GM21825 (cell line): ENCODE measurements around the gene IRS2.

ENCODE experiments used
- ATAC-seq: cut with Tn5 transposase; IDR thresholded peaks from one replicate; pipeline ENCODE4 v1.9.1; 2021; ENCODE audit warnings: mild to moderate bottlenecking, moderate library complexity; ENCODE audit not compliant: unreplicated experiment

The IRS2 gene

GRCh38 chr13:109782823-109783431 is 3.5 kb downstream of the IRS2 start:
- no peak for ATAC-seq

- no peak for ATAC-seq
Measured at GRCh38 chr13:109782066-109782822, 4.1 kb downstream of the IRS2 start.

- no peak for ATAC-seq
Measured at GRCh38 chr13:109781384-109782065, 4.9 kb downstream of the IRS2 start.

GRCh38 chr13:109780845-109781383 is 5.5 kb downstream of the IRS2 start:
- ATAC-seq: no peak

GRCh38 chr13:109779876-109780510 is 6.4 kb downstream of the IRS2 start:
- no peak for ATAC-seq

GRCh38 chr13:109779074-109779473 is 7.3 kb downstream of the IRS2 start:
- no peak for ATAC-seq

- no peak for ATAC-seq
Measured at GRCh38 chr13:109778102-109778542, 8.3 kb downstream of the IRS2 start.

- ATAC-seq: no peak
Measured at GRCh38 chr13:109776575-109776974, 9.8 kb downstream of the IRS2 start.

GRCh38 chr13:109773786-109774185 is 12.6 kb downstream of the IRS2 start:
- no peak for ATAC-seq

- ATAC-seq: no peak
Measured at GRCh38 chr13:109773276-109773675, 13.1 kb downstream of the IRS2 start.

DNA sequence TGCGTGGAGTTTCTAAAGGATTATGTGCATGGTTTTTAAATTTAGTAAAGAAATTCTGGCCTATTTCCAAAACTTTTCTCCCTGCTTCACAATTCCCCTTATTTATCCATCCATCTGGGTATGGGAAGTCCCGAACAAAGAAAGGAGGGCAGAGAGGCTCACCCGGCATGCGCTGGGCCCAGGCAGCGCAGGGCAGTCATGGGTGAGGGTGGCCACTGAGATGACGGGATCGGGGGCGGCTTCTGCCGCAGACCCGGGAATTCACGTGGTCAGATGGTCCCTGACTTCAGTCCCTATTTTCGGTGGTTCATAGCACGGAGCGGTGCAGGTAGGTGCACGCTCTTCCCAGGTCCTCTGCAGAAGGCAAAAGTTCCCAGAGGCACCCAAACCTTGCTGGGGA is 14.5 kb downstream of the IRS2 start:
- ATAC-seq: no peak

GRCh38 chr13:109770436-109770835 is 15.9 kb downstream of the IRS2 start:
- no peak for ATAC-seq

DNA sequence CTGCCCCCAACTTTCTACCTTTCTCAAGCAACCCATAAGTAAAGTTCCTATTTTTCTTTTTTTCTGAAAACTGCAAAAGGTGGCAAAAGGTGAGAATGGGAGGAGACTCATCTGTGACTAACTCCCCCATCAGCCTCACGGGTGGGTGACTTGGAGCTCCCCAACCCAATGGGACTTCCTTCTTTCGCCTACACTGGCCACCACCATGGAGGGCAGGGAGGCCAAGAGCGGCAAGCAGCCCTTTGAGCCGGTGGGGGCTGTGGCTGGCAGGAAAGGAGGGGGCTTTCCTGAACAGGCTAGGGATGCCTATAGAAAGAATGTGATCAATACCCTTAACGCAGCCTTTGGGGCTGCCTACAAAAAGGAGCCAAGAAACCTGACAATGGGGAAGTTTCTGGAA is 16.5 kb downstream of the IRS2 start:
- no peak for ATAC-seq

DNA sequence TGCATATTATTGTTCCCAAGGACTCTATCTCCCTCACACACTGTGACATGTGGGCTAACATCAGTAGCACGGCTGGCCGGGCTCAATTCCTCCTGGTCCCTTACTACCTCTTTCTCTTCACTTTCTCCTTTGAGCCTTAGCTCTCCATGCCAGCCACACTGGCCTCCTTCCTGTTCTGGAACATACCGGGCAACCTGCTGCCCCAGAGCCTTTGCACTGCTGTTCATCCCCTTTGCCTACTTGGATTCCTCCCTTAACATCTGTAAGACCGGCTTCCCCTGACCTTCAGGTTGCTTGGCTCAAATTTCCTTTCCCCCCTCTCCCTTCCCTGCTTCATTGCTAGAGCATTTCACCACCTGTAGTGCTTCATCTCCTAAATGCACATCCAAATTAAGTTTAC is 17.1 kb downstream of the IRS2 start:
- no peak for ATAC-seq

DNA sequence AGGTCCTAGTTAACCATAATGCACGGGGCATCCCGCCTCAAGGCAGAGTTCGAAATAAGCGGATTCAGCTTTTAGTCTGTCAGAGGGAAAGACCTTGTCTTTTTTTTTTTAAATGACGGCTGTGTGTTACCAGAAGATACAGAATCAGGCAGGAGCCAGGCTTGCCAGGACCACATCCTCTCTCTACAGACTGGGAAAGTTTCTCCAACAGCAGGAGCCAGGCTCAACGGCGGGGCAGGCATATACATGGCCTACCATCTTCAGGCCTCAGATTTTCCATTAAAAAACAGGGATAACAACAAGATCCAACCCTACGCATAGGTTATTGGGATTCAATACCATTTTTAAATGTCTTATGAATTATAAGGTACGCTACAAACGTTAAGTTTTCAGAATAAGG is 17.8 kb downstream of the IRS2 start:
- ATAC-seq: no peak

GRCh38 chr13:109768176-109768575 is 18.2 kb downstream of the IRS2 start:
- ATAC-seq: no peak

DNA sequence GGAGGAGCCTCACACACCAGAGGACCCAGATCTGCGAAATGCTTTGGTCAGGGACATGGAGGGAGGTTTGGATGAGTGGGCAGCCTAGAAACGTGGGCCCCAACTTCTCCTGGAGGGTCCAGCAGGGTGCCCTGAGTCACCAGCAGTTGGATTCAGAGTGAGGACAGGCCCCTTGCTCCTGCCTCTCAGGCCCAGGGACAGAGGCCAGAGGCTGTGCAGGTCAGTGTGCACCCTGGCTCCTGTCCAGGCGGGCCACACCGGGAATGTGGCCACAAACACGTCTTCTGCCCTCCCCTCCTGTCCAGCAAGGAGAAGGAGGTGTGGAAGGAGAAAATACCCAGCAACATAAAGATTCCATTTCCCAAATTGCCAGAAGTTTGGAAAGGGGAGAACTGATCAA is 19.4 kb downstream of the IRS2 start:
- ATAC-seq: no peak

DNA sequence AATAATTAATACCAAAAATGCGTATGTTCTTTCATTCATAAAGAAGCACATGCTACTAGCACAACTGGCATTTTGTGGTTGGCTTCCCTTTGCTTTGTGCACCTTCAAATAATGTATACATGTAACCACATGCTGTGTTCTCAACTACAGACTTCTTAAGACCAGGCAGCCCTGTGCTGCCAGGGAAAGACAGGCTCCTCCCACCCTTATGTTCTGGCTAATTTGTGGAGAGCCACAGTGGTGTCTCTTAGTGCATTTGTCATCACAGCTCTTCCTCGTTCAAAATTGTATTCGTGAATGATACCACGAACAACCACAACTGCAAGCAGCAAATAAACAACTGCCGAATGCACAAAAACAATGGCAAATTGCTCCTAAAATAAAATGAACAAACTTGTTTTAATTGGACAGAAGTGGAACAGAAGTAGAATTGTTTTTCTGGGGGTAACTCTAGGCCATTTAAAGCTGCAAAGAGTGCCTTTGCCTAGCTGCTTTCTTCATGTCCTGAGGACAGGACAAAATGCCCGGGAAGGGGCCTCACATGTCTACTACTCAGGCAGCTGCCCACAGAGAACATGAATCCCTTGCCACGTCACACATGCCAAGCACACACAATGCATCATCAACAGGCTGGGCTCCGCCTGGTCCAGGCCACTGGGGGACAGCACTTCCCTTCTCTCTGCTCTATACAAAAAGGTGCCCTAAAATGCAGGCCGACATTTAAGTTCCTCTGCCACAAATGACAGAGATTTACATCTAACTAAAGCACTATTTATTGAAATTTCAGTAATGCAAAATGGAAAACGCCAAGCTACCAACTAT is 21.7 kb downstream of the IRS2 start:
- no peak for ATAC-seq

DNA sequence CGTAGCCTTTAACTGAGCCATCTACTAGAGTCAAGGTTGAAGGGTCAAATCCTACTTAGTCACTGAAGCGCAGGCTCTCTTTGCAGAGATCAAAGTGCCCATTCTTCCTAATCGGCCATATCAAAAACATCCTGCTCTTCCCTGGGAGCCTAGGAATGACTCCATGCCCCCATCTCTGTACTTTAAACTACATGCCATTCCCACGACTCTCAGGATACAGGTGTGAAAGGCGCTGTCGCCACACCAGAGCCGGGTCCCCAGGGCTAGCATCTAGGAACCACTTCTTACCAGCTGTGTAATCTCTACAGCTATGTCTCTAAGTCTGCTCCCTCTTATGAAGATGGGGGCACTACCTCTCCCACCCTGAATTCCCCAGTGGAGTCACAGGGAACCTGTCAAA is 22.3 kb downstream of the IRS2 start:
- ATAC-seq: no peak

DNA sequence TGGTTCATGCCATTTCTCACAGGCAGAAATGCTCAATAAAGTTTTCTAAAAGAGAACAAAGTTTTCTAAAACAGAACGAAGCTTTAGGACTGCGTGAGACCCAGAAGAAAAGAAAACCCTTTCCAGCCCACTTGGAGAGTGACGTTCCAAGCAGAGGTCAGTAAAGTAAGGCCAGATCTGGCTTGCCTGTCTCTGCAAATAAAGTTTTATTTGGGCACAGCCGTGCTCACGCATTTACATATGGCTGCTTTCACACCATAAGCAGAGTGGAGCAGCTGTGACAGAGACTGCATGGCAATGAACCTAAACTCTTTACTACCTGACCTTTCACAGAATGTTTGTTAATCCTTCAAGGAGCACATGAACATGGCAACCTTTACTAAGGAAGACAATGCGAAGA is 23.6 kb downstream of the IRS2 start:
- no peak for ATAC-seq

GRCh38 chr13:109761695-109762094 is 24.7 kb downstream of the IRS2 start:
- no peak for ATAC-seq
